ENCODE data around the gene URAD. TPM values are rescaled to one million over a fixed set of nuclear protein-coding genes. Genes with fewer than 3 reads are reported as not detected.

Gene URAD
- total and polyA plus RNA-seq, 8 donors: 0.31 TPM; not detected in 7

DNA sequence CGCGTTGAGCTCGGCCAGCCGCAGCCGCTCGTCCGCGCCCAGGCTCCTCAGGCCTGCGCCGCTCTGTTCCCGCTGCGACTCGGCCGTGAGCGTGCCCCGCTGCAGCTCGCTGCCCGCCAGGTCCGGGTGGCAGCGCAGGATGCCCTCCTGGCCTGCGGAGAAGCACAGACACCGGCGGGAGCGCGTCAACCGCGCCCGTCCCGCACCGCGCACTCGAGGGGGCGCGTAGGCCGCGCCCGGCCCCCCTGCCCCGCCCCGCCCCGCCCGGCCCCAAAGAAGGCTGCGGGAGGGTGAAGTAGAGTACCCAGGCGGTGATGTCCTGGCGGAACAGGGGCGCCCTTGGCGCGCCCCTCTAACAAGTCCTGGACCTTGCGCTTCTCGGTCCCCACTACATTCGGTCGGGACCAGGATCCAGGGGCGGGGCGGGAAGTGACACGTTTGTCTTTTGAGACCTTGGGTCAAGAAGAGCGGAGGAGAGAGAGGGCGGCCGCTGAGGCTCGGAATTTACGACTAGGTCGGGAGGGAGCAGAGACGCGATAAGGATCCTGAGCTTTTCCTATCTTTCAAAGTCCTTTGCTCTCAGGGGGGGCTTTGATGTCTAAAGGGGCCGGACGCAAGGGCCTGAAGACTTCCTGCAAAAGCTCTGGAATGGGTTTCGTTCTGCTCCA lies 10.1 kb downstream of the URAD start:
- 3% methylated on average over 65 of the region's 65 CpGs for WGBS, 2 donors
- FAIRE-seq (no peak), ATAC-seq (peak in 1 of 4 donors; percentile 69), DNase-seq (peak in 2 of 6 donors; percentile 59 to 60)
- Histone ChIP-seq H3K36me3 (no peaks in the 10 kb centered on the region), H3K4me3 (peak overlapping the region in 3 of 4 donors; percentile 6 to 38 (median 26)), H3K4me1 (peaks cover 0 to 6% (median 4%) of the 10 kb centered on the region in 3 donors), H3K27me3 (peaks cover 0 to 19% (median 10%) of the 10 kb centered on the region in 4 donors), H3K27ac (no peak overlapping the region), H3K9me3 (no peaks in the 10 kb centered on the region)
- intact Hi-C loops (cut with DNase I): no loop called here
- TF ChIP-seq, protein P1, sequence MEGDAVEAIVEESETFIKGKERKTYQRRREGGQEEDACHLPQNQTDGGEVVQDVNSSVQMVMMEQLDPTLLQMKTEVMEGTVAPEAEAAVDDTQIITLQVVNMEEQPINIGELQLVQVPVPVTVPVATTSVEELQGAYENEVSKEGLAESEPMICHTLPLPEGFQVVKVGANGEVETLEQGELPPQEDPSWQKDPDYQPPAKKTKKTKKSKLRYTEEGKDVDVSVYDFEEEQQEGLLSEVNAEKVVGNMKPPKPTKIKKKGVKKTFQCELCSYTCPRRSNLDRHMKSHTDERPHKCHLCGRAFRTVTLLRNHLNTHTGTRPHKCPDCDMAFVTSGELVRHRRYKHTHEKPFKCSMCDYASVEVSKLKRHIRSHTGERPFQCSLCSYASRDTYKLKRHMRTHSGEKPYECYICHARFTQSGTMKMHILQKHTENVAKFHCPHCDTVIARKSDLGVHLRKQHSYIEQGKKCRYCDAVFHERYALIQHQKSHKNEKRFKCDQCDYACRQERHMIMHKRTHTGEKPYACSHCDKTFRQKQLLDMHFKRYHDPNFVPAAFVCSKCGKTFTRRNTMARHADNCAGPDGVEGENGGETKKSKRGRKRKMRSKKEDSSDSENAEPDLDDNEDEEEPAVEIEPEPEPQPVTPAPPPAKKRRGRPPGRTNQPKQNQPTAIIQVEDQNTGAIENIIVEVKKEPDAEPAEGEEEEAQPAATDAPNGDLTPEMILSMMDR (IDR thresholded peaks at IDR 0.05): no peak

DNA sequence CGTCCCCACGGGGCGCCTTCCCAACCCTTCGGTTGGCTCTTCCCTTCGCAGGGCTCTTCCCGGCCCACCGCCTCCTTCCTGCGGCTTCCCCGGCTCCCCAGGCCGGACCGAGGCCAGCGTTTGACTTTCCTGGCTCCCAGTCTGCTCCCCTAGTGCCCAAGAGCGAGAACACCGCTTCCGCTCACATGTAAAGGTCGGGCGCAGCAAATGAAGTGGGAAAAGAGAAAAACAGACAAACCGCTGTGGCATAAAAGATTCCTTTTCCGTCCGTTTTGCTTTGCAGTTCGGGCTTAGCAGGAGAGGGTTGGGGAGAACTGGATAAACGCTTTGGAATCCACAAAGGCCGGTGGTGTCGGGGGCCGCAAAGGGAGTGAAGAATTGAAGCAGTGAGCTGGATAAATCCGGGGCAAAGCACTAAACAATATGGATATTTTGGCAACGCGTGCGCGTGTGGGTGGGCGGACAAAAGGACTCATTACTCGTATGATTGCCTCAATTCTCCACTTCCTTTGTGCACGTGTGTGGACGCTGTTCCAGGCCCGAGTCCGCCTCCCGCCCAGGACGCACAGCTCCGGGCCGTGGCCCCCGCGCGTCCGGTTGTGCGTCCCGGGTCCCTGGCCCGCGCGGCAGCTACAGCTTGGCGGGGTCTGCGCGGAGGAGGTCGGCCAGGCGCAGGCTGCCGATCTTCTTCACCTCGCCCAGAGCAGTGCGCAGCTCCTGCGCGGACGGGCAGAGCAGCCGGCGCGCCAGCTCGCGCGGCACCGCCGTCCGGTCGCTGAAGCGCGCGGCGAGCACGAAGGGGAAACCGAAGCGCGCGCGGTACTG lies 10.8 kb downstream of the URAD start:
- Histone ChIP-seq H3K27me3 (peaks cover 0 to 19% (median 9%) of the 10 kb centered on the region in 4 donors), H3K27ac (no peak overlapping the region), H3K9me3 (no peaks in the 10 kb centered on the region), H3K36me3 (no peaks in the 10 kb centered on the region), H3K4me1 (peaks cover 0 to 6% (median 4%) of the 10 kb centered on the region in 3 donors), H3K4me3 (peak overlapping the region in 3 of 4 donors; percentile 6 to 38 (median 26))
- 4 to 6% methylated on average over 80 of the region's 80 CpGs for WGBS, 2 donors
- no peak for FAIRE-seq
- intact Hi-C loops (cut with DNase I): no loop called here
- TF ChIP-seq, protein P1 (IDR thresholded peaks at IDR 0.05): no peak
- DNase-seq: peak in 2 of 6 donors; percentile 34 to 58
- ATAC-seq: peak in 1 of 4 donors; percentile 28

DNA sequence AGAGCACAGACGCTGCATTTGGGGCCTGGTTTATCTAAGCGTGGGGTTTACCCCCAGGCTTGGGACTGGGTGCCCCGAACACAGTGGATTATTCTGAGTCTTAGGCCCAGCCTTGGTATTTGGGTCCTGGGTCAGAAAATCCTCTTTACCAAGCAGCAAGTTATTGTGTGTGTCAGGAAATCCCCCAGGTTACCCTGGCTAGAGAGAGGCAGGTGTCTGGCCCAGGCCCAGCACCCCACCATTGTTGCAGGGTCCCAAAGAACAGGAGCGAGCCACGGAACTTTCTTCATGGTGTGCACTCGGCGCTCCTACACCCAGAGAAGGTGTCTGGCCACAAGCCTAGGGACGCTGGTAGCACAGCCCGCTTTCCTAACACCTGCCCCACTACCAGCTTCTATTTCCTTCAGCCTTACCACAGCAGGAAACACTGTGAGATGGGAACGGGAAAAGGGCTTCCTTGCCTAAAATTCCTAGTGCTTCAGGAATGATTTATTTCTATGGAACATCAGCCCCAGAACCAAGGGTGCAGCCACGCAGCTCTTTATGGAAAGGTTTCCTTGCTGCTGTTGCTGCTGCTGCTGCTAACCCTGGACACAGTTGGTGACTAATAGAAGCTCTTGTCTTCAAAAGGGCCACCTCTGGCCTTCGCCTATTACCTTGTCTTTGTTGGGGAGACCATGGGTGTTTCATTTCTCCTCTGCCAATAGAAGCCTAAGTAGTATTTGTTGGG lies 12.0 kb downstream of the URAD start:
- Histone ChIP-seq H3K9me3 (no peaks in the 10 kb centered on the region), H3K27me3 (peaks cover 0 to 19% (median 9%) of the 10 kb centered on the region in 4 donors), H3K27ac (no peak overlapping the region), H3K4me3 (no peak overlapping the region), H3K36me3 (no peaks in the 10 kb centered on the region), H3K4me1 (peaks cover 0 to 6% (median 4%) of the 10 kb centered on the region in 3 donors)
- no peak for ATAC-seq
- intact Hi-C loops (cut with DNase I): no loop called here
- 69 to 77% methylated on average over 12 of the region's 12 CpGs for WGBS, 2 donors
- DNase-seq: peak in 1 of 6 donors; percentile 17
- TF ChIP-seq, protein P1 (IDR thresholded peaks at IDR 0.05): no peak
- FAIRE-seq: no peak

DNA sequence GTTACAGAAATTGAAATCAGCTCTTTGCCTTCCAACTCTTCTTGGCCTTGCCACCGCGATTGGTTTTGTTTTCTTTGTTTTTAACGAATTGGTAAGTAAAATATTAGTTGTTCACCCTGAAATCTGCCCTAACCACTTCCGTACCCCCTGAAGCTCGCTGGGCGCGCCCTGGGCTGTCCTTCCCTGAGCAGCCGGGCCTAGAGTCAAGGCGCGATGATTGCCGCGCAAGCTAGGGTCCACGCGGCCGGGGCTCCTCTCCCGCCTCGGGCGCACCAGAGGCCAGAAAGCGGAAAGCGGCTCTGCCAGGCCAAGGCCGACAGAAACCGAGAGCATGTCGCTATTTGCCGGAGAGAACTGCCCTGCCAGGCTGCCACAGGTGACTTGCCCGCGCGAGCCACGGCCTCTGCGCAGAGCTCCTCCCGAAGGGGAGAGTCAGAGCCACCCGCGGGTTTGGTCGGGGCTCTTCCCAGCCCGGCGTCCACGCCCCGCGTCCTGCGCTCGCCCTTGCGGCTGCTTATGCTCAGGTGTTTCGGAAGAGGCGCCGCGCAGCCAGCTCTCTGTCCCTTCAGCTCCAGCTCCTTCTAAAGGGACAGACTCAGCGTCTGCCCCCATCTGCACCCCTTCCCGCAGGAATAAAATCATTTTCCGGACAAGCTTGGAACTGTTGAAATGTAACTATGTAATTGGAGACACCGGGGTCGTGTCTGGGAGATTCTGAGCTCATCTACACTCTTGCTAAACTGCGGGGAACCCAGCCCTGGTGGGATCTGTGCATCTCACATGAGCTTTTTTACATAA lies 12.7 kb downstream of the URAD start:
- Histone ChIP-seq H3K4me3 (no peak overlapping the region), H3K27ac (no peak overlapping the region), H3K4me1 (peaks cover 0 to 6% (median 3%) of the 10 kb centered on the region in 3 donors), H3K9me3 (no peaks in the 10 kb centered on the region), H3K36me3 (no peaks in the 10 kb centered on the region), H3K27me3 (peaks cover 0 to 19% (median 9%) of the 10 kb centered on the region in 4 donors)
- intact Hi-C loops (cut with DNase I): no loop called here
- 38 to 53% methylated on average over 51 of the region's 51 CpGs for WGBS, 2 donors
- no peak for ATAC-seq
- FAIRE-seq: no peak
- peak in 1 of 6 donors; percentile 60 for DNase-seq
- TF ChIP-seq, protein P1 (IDR thresholded peaks at IDR 0.05): no peak

All from pancreas (tissue), 10 donors.